GM21619 (cell line): Measurements from ENCODE around the gene ATG4D.

Experiments
- ATAC-seq: cut with Tn5 transposase; IDR thresholded peaks from one replicate; pipeline ENCODE4 v1.9.1; 2021; ENCODE audit not compliant: unreplicated experiment

ATG4D gene

DNA sequence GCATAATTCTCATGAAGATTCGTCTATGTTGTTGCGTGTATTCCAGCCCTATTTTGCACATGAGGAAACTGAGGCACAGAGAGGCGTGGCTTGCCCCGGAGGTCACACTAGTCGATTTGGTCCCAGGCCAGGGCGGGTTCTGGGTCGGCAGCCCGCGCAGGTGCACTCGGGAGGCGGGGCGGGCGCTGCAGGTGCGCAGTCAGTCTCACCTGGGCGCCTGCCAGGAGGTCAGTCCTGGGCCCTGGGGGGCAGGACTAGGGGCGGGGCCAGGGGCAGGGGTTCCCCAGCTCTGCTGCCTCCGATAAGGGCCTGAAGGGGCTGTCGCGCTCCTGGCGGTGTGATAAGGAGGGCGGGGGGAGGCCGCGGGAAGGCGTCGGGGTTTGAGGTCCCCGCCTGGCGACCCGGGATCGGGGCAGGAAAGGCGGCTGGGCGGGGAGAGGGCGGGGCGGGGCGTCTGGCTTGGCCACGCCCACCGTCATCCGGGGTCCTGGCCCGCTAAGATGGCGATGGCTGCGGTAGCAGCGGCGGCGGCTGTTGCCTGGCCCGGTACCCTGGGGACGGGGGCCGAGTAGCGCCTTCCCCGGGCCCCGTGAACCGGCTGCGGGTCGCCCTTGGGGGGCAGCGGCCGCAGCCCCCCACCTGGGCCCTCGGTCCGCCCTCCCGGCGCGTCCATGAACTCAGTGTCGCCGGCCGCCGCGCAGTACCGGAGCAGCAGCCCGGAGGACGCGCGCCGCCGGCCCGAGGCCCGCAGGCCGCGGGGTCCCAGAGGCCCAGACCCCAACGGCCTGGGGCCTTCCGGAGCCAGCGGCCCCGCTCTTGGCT is at the start of gene ATG4D:
Gene ATG4D (plus strand): TSS at position 485 of the 822 bp plus-strand sequence. CDS start 187 bp downstream, at position 672.
- peak; percentile 63 for ATAC-seq

DNA sequence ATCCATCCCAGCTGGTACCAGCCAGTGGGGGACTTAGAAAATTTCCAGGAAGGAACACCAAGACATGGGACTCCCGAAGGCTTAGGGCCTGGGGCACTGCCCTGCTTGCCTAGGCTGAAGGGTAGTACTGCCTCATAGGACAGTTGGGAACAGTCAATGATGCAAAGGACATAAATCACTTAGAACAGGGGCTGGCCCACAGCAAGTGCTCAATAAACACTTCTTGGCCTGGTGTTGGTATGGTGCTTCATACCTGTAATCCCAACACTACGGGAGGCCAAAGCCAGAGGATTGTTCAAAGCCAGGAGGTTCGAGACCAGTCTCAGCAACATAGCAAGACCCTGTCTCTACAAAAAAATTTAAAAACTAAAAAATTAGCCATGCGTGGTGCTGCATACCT is 46.3 kb upstream of the ATG4D start:
- no peak for ATAC-seq

DNA sequence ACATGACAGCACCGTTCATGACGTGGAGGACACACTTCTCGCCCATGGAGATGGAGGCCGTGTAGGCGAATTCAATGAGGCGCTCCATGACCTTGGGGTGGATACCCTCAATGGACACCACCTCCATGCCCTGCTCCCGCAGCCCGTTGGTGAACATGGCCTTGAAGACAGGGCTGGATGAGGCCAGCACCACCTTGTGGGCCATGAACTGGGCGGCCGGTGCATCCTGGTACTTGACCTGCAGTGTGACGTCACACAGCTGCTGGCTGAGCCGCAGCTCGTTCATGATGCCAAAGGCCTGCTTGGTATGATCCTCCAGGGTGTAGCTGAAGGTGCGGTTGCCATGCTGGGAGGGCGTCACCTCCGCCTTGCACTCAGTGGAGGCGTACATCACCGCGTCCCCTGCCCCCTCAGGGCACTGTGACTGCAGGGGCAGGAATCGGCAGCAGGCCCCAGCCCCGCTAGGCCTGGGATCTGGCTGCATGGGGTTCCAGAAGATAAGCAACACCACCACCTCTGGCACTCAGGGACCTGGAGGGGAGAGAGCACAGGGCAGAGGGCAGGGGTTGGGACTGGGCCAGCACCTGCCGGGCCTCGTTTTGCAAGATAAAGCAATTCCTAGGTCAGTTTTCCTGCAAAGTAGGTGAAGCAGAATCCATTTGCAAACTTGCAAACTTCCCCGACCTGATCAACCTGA is 44.0 kb upstream of the ATG4D start:
- ATAC-seq: no peak

DNA sequence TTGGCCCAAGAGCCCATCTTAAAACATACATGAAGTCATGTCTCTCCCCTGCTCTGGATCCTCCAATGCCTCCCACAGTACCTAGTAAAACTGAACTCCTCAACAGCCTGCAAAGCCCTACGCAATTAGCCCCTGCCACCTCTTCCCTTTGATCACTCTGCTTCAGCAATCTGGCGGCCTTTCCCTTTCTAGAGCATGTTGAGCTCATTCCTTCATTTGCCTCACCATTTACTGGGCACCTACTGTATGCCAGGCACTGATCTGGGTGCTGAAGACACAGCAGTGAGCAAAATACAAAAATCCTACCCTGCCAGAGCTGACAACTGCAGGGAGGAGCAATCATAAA is 43.5 kb upstream of the ATG4D start:
- ATAC-seq: no peak

DNA sequence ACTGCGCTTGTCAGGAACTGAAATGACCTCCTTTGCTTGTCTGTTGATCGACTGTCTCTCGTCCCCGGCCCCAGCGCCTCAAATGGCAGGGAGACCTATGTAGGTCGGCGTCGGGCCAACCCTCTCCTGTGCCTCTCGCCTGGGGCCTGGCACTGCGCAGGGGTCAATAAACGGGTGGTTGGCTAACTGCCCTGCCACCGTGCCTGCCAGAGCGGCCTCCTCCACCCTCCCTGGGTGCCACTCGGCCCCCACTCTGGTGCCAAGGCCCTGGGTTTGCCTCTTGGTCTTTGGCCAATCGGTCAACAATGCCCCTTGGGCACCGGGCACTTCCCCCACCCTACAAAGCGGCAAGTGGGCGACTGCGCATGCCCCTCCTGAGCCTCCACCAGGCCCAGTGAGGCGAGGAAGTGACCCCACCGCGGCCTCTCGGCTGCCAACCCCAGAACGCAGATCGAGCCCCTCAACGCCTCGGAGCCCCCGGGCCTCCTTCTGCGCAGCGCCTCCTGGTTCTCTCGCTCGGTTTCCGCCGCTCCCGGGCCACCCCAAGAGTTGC is 41.7 kb upstream of the ATG4D start:
- peak; percentile 28 for ATAC-seq

DNA sequence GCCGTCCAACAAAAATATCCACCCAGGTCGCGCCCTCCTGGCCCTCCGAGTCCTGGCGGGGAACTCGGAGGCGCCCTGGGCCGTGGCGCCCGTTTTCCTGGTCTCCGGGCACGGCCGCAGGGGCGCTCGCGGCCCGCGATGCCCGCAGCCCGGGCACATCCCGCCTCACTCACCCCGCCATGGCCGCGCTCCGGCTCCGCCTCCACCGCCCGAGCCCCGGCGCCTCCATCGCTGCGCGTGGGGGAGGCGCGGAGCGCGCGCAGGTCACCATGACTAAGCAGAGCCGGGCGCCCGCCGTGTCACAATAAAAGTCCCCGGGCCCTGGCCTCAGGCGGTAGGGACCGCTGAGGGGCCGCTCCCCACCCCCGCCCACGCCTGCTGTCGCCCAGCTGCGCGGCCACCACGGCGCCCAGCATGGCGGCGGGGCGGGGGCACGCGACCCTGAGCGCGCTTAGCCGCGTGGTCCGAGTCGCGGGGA is 41.1 kb upstream of the ATG4D start:
- ATAC-seq: peak; percentile 76

DNA sequence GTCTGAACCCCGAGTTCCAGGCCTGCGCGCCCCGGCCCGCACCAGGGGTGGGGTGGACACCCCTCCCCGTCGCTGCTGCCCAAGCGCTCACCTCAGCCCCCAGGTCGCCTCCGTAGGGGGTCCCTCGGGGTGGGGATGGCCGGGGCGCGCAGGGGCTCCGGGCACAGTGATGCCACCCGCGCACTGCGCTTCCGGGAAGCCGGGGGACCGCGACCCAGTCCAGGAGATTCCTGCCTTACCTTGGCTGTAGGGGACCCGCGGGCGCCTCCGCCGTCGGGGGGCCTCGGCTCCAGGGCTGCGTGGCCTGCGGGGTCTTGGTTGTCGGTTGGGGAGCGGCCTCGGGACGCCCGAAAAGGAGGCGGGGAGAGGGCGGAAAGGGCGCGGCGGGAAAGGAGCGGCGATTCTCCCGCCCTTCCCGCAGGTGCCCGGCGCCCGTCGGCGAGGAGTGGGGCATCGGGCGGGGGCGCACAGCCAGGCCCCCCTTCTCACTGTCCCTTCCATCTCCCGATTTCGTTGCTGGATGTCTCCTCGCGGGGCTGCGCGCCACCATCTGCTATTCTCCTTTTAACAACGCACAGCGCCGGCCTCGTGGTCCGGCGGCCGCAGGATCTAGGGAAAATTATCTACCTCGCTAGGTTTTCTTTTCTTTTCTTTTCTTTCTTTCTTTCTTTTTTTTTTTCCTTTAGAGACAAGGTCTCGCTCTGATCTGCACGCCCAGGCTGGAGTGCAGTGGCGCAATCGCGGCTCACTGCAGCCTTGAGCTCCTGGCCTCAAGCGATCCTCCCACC is 40.5 kb upstream of the ATG4D start, which contains the start of gene KEAP1:
Gene KEAP1 (minus strand): TSS at position 355 of the 788 bp plus-strand sequence. CDS start 3,323 bp downstream, outside the sequence.
- no peak for ATAC-seq

DNA sequence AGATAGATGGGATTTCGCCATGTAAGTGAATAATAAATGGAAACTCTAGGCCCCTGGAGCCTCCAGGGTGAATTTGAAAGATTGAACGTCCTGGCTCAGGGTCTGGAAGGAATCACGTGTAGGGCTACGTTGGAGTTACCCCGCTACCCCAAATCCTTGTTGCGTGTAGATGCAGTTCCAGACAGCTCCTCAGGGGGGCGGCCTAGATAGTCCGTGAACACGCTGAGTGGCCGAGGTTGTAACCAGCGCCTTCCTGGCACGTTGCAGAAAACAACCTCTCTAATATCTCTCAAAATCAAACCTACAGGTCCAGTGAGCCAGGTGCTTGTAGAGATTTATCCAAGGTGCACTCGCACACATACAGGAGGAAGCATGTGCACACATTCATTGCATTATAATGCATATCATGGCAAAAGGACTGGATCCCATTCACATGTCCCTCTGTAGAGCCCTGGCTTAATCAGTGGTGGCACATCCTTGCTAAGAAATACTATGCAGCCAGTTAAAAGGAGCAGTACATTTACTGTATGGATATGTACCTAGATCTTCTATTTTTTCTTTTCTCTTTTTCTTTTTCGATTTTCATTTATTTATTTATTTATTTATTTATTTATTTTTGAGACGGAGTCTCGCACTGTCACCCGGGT is 38.0 kb upstream of the ATG4D start:
- no peak for ATAC-seq

DNA sequence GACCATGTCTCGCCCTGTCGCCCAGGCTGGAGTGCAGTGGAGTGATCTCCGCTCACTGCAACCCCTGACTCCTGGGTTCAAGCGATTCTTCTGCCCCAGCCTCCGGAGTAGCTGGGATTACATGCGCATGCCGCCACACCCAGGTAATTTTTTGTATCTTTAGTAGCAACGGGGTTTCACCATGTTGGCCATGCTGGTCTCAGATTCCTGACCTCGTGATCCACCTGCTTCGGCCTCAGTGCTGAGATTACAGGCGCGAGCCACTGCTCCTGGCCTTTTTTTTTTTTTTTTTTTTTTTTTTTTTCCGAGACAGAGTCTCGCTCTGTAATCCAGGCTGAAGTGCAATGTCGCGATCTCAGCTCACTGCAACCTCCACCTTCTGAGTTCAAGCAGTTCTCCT is 35.7 kb upstream of the ATG4D start:
- ATAC-seq: no peak

DNA sequence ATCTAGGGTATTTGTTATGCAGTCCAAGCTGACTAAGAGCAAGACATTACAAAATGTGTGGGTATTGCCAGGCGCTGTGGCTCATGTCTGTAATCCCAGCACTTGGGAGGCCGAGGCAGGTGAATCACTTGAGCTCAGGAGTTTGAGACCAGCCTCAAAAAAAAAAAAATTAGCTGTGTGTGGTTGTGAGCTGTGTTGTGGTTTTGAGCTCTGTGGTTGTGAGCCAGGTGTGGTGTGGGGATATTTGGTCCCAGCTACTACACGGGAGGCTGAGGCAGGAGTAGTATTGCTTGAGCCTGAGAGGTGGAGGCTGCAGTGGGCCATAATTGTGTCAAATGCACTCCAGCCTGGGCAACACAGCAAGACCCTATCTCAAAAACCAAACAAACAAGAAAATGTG is 35.0 kb upstream of the ATG4D start:
- no peak for ATAC-seq

DNA sequence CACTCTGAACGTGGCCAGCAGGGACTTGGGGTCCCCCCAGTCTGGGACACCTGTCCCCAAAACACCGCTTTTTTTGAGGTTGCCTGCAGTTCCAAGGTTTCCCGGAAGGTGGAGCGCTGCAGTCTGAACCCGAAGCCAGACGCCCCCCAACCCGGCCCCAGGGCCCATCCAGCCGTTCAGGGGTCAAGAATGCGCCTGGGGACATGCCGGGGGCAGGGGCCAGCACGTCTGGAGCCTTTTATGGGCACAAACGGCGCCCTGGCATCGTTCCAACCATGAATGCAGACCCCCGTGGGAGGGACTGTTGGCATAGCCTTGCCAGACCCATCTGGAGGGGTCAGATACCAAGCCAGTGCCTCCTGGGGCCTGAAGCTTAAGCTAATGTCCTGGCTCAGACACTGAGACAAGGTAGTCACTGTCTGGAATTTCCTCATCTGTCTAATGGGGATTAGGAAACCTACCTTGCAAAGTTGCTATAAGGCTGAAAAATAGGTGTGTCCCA is 33.4 kb upstream of the ATG4D start:
- no peak for ATAC-seq

DNA sequence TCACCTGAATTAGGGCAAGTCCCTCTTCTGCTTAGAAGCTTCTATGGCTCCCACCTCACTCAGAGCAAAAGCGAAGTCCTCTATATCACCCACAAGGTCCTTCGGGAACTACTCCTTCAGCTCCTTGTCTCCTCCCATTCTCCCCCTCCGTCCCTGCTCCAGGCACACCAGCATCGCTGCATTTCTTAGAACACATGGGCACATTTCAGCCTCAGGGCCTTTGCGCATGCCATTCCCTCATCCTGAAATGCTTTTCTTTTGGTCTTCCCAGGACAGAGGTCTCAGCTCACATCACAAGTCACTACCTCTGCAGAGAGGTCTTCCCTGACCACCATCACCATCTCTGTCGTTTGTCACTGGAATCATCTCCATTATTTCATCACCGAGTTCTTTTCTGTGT is 30.5 kb upstream of the ATG4D start:
- no peak for ATAC-seq

DNA sequence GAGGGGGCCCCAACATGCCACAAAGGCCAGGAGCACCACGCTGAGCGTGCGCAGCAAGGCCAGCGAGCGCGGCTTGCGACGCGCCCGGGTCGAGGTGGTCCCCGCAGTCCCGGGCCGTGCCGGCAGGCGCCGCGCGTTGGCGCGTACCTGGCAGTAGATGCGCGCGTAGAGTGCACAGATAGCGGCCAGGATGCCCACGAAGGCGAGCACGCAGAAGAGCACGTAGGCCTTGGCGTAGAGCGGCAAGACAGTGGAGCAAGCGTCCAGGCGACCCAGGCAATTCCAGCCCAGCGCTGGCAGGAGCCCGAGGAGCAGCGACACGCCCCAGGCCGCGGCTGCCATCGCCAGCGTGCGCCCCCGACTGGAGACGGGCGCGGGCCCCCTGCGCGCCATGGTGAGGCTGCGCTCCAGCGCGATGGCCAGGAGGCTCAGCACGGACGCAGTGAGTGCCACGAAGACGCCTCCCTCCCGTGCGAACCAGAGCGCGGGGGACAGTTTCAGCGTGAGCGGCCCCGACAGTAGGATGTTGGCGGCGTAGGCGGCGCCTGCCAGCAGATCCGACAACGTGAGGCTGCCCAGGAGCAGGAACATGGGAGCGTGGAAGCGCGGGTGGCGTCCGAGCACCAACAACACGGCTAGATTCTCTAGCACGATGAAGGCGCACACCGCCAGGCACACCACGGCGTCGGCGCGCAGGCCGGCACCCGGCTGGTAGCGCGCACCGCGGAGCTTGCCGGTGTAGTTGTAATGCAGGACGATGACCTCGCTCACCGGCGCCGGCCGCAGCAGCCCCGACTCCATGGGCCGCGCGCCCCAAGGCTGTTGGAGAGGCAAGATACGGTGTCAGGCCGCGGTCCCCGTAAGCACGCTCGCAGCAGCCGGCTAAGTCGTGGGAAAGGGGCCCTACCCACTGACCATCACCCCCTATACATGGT is 29.2 kb upstream of the ATG4D start:
- ATAC-seq: no peak

DNA sequence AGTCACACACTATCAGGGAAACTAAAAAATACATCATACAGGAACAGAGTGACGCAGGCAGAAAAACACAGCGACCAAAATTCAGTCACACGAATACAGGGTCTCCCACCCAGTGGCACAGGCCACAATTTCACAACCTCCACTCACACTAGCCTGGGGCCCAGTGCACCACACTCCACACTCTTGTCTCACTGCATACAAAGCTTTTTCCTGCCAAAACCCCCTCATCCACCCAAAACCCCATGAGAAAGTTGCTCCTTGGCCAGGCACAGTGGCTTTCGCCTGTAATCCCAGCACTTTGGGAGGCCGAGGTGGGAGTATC is 27.7 kb upstream of the ATG4D start:
- ATAC-seq: no peak

DNA sequence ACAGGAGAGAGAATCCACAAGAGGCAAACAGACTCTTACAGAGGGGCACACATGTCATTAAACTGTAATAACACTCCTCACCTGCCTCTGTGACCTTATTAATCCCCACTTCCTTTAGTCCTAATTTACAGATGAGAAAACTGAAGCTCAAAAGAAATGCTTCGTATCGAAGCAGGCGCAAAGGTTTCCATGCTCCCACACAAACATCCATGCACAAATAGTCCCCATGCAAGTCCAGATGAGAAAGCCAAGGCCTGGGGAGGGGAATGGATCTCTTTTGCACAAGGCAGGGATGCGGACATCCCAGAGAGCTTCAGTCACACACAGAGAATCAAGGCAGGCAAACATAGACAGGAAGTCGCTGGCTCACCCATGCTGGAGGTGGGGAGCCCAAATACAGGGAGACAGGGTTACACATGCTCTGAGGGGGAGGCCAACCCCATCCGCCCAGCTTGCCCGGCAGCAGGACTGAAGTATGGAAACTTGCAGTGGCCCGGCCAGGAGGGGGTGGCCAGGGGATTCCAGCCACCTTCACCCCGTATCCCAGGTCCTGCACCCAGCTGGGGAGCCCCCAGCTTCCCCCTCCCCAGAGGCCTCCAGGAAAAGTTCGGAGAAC is 26.9 kb upstream of the ATG4D start:
- ATAC-seq: no peak

DNA sequence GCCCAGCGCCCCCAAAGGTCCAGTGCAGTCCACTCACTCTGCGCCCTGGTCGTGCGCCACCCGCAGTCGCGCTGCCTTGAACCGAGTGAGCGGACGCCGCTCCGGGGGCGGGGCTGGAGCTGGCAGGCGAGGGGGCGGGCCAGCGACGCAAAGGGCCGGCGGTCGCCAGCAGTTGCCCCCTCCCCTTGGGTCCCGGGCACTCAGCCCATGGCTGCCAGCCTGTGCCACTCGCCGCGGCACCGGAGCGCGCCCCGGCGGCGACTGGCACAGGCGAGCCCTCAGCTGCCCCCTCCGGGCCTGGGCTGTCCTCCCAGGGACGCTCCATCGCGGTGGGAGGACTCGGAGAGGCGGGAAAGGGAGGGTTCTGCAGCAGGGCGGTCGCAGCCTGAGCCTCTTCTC is 26.3 kb upstream of the ATG4D start, which contains the start of gene S1PR5:
Gene S1PR5 (minus strand): TSS at position 87 of the 399 bp plus-strand sequence. CDS start 2,436 bp downstream, outside the sequence.
- no peak for ATAC-seq

DNA sequence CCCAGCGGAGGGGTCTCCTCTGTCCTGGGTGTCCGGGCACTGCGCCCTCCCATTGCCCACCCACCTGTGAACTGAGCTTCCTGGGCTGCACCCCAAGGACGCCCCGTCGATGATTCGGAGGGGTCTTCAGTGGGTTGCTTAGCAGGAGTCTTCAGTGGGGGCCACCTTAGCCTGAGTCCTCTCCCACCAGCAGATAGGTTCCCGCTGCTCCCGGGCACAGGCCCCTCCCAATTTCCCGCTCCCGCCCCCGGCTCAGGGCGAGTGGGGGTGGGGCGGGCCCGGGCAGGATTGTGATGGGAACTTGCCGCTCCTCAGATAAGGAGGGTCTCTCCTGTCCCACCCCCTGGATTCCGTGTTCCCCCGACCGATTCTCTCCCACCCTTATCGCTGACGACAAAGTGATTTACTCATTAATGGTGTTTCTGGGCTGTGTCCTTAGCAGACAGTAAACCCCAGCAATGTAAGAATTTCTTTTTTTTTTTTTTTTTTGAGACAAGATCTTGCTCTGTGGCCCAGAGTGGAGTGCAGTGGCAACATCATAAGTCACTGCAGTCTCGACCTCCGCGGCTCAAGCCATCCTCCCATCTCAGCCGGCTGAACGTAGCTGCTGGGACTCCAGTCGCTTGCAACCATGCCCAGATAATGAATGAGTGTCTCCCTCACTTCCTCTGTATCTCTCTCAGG is 25.8 kb upstream of the ATG4D start:
- ATAC-seq: no peak
